A549 (cell line): ENCODE results near the gene GPRIN1.

ENCODE experiments used
- RNF2 ChIP-seq: fragments of 200-600 bp; sonication (generic); IDR thresholded peaks from 2 replicates; pipeline ENCODE4 v1.6.1; 2016; ENCODE audit warnings: low read depth, mild to moderate bottlenecking, antibody characterized with exemption, moderate library complexity, borderline replicate concordance
- SREBF2 ChIP-seq: fragments of 450-650 bp; IDR thresholded peaks from 2 replicates; pipeline ENCODE4 v1.6.1; 2014; ENCODE audit warnings: mild to moderate bottlenecking, moderate library complexity

GRCh38 chr5:176611435-176611834 lies 1.5 kb upstream of the GPRIN1 start:
- TF ChIP-seq RNF2, result no peak
- no peak for TF ChIP-seq SREBF2
